Activated CD4-positive, alpha-beta memory T cell treated with anti-CD3 and anti-CD28 coated beads for 36 hours (primary cell): ENCODE results near the gene HACE1. TPM values are rescaled to one million over a fixed set of nuclear protein-coding genes. Genes with fewer than 3 reads are reported as not detected.

ENCODE experiments used
- CTCF ChIA-PET: fragments of 350-600 bp; sonication (Branson Sonifier 250); formaldehyde crosslinking; loops from one replicate; lab custom pipeline; 2021; ENCODE audit warnings: antibody characterized with exemption, inconsistent platforms; lab: Charles Lee
- POLR2A ChIA-PET: fragments of 350-600 bp; sonication (Branson Sonifier 250); formaldehyde crosslinking; loops from one replicate; lab custom pipeline; 2021; ENCODE audit warnings: antibody characterized with exemption; lab: Charles Lee
- DNase-seq: peaks from one replicate; pipeline ENCODE4 v3.0.0-alpha.2; 2020
- H3K27ac Mint-ChIP-seq: one replicate; pipeline ENCODE4 v1.8.0; 2021; ENCODE audit warnings: mixed read lengths
- H3K27me3 Mint-ChIP-seq: one replicate; pipeline ENCODE4 v1.8.0; 2021; ENCODE audit warnings: mixed read lengths
- H3K36me3 Mint-ChIP-seq: one replicate; pipeline ENCODE4 v1.8.0; 2021; ENCODE audit warnings: mixed read lengths
- H3K4me1 Mint-ChIP-seq: one replicate; pipeline ENCODE4 v1.8.0; 2021; ENCODE audit warnings: low read depth, mixed read lengths
- H3K4me3 Mint-ChIP-seq: one replicate; pipeline ENCODE4 v1.8.0; 2021; ENCODE audit warnings: mild to moderate bottlenecking, mixed read lengths
- H3K9me3 Mint-ChIP-seq: one replicate; pipeline ENCODE4 v1.8.0; 2021; ENCODE audit warnings: mixed read lengths
- intact Hi-C: fragments of 100-400 bp; cut with micrococcal nuclease; formaldehyde crosslinking; loops from one replicate; pipeline ENCODE4 v1.15.1; 2023
- total RNA-seq, 2 experiments: library from RNA; stranded (reverse); gene quantifications; one replicate each; pipeline ENCODE4 v1.2.3, GENCODE V29; 2021

The HACE1 gene
- total RNA-seq, 2 experiments from 2014 or later = 15.0 to 17.6 TPM

DNA sequence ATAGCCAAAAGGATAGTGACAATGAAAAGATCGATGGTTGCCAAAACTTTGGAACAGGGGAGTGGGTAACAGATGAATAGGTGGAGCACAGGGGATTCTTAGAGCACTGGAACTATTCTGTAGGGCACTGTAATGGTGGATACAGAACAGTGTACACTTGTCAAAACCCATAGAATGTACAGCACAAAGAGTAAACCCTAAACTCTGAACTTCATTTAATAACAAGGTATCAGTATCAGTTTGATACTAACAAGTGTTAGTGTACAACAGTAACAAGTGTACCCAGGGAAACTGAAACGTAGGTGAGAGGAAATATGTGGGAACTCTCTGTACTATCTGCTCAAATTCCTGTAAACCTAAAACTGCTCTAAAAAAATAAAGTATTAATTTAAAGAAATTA lies 179.2 kb downstream of the HACE1 start:
- H3K27me3 Mint-ChIP-seq = no peaks in the 10 kb centered on the region
- H3K4me3 Mint-ChIP-seq = no peak overlapping the region
- intact Hi-C loops = loop anchor here (10.0 kb wide), 2 partner anchors 174 to 724 kb away; partner anchors contain the start of genes HACE1 and PREP
- H3K36me3 Mint-ChIP-seq = peaks cover 4% of the 10 kb centered on the region
- ChIA-PET CTCF (interaction anchor here (1.0 kb wide), 1 partner anchor 90 kb away, joined by 4 read pairs; no protein-coding TSS in a partner anchor), POLR2A (no interaction called here)
- peaks cover 9% of the 10 kb centered on the region for H3K9me3 Mint-ChIP-seq
- no peak for DNase-seq
- no peak overlapping the region for H3K27ac Mint-ChIP-seq
- H3K4me1 Mint-ChIP-seq = peaks cover 12% of the 10 kb centered on the region

DNA sequence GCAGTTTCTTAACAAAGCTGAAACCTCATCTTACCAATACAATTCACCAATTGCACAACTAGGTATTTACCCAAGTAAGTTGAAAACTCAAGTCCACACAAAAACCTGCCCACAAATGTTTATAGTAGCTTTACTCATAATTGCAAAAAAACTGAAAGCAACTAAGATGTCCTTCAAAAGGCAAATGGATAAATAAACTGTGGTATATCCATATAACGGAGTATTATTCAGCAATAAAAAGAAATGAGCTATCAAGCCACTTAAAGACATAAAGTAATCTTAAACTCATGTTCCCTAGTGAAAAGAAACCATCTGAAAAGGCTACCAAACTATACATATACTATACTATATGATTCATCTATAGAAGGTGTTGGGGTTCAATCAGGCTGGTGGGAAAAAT lies 179.7 kb downstream of the HACE1 start:
- intact Hi-C loops = loop anchor here (10.0 kb wide), 2 partner anchors 175 to 725 kb away; partner anchors contain the start of genes HACE1 and PREP
- ChIA-PET CTCF (interaction anchor here (1.0 kb wide), 1 partner anchor 91 kb away, joined by 4 read pairs; no protein-coding TSS in a partner anchor), POLR2A (no interaction called here)
- Mint-ChIP-seq H3K36me3 (peaks cover 4% of the 10 kb centered on the region), H3K27me3 (no peaks in the 10 kb centered on the region), H3K27ac (no peak overlapping the region), H3K9me3 (peaks cover 14% of the 10 kb centered on the region), H3K4me1 (peaks cover 12% of the 10 kb centered on the region), H3K4me3 (no peak overlapping the region)
- no peak for DNase-seq

Other genes with a start within 250 kb of the HACE1 start
- not detected for gene LIN28B, start 97.2 kb upstream of the HACE1 start, total RNA-seq